A549 (cell line): ENCODE data around the gene SLC12A9.

Experiments used
- MAX ChIP-seq: IDR thresholded peaks from 2 replicates; pipeline ENCODE4 v1.6.1; 2012
- MYC ChIP-seq: IDR thresholded peaks from 2 replicates; pipeline ENCODE4 v1.6.1; 2012; ENCODE audit warnings: mild to moderate bottlenecking, inconsistent platforms, low read length, improper control_type of control experiment, borderline replicate concordance

GRCh38 chr7:100895956-100896731 is 43.6 kb downstream of the SLC12A9 start:
- TF ChIP-seq MAX (peak; percentile 46; the same call in 1 of the 2 replicates), MYC (no peak)
